ENCODE data around the gene NTRK1.

NTRK1 gene

GRCh38 chr1:156894711-156895454 is 34.2 kb downstream of the NTRK1 start:
- no peak overlapping the region for H3K4me3 ChIP-seq (ENCODE audit: insufficient read depth, low read depth, low read length, poor library complexity, severe bottlenecking)

GRCh38 chr1:156895455-156895812 is 34.8 kb downstream of the NTRK1 start:
- Histone ChIP-seq H3K27me3 (replicated peaks; ENCODE audit: control insufficient read depth, insufficient read depth, low read length, poor library complexity, severe bottlenecking) (peaks cover 26% of the 10 kb centered on the region), H3K4me3 (ENCODE audit: insufficient read depth, low read depth, low read length, poor library complexity, severe bottlenecking) (no peak overlapping the region), H3K27ac (ENCODE audit: insufficient read depth, low read length, poor library complexity, severe bottlenecking) (no peak overlapping the region)

More at GRCh38 chr1:156894711-156895454, 34.2 kb downstream of the NTRK1 start:
- H3K4me1 ChIP-seq (ENCODE audit: control insufficient read depth, insufficient read depth, low read length, poor library complexity, severe bottlenecking) = peaks cover 17% of the 10 kb centered on the region
- H3K36me3 ChIP-seq (ENCODE audit: control insufficient read depth, insufficient read depth, low read length) = no peaks in the 10 kb centered on the region
- H3K27me3 ChIP-seq (replicated peaks; ENCODE audit: control insufficient read depth, insufficient read depth, low read length, poor library complexity, severe bottlenecking) = peaks cover 26% of the 10 kb centered on the region
- no peaks in the 10 kb centered on the region for H3K9me3 ChIP-seq (ENCODE audit: control insufficient read depth, low read length)
- DNase-seq = no peak
- no peak overlapping the region for H3K27ac ChIP-seq (ENCODE audit: insufficient read depth, low read length, poor library complexity, severe bottlenecking)

GRCh38 chr1:156895927-156896326 is 35.3 kb downstream of the NTRK1 start:
- H3K9me3 ChIP-seq (ENCODE audit: control insufficient read depth, low read length) = no peaks in the 10 kb centered on the region
- H3K27ac ChIP-seq (ENCODE audit: insufficient read depth, low read length, poor library complexity, severe bottlenecking) = no peak overlapping the region
- peaks cover 26% of the 10 kb centered on the region for H3K27me3 ChIP-seq (replicated peaks; ENCODE audit: control insufficient read depth, insufficient read depth, low read length, poor library complexity, severe bottlenecking)
- H3K36me3 ChIP-seq (ENCODE audit: control insufficient read depth, insufficient read depth, low read length) = no peaks in the 10 kb centered on the region
- H3K4me1 ChIP-seq (ENCODE audit: control insufficient read depth, insufficient read depth, low read length, poor library complexity, severe bottlenecking) = peaks cover 17% of the 10 kb centered on the region
- DNase-seq = no peak
- H3K4me3 ChIP-seq (ENCODE audit: insufficient read depth, low read depth, low read length, poor library complexity, severe bottlenecking) = no peak overlapping the region

More at GRCh38 chr1:156895455-156895812, 34.8 kb downstream of the NTRK1 start:
- Histone ChIP-seq H3K9me3 (ENCODE audit: control insufficient read depth, low read length) (no peaks in the 10 kb centered on the region), H3K36me3 (ENCODE audit: control insufficient read depth, insufficient read depth, low read length) (no peaks in the 10 kb centered on the region), H3K4me1 (ENCODE audit: control insufficient read depth, insufficient read depth, low read length, poor library complexity, severe bottlenecking) (peaks cover 17% of the 10 kb centered on the region)
- DNase-seq = no peak

GRCh38 chr1:156896490-156897033 is 35.9 kb downstream of the NTRK1 start:
- Histone ChIP-seq H3K4me1 (ENCODE audit: control insufficient read depth, insufficient read depth, low read length, poor library complexity, severe bottlenecking) (peaks cover 17% of the 10 kb centered on the region), H3K27me3 (replicated peaks; ENCODE audit: control insufficient read depth, insufficient read depth, low read length, poor library complexity, severe bottlenecking) (peaks cover 26% of the 10 kb centered on the region), H3K36me3 (ENCODE audit: control insufficient read depth, insufficient read depth, low read length) (no peaks in the 10 kb centered on the region), H3K27ac (ENCODE audit: insufficient read depth, low read length, poor library complexity, severe bottlenecking) (no peak overlapping the region), H3K9me3 (ENCODE audit: control insufficient read depth, low read length) (no peaks in the 10 kb centered on the region), H3K4me3 (ENCODE audit: insufficient read depth, low read depth, low read length, poor library complexity, severe bottlenecking) (no peak overlapping the region)
- no peak for DNase-seq

GRCh38 chr1:156897078-156897825 is 36.6 kb downstream of the NTRK1 start:
- H3K27ac ChIP-seq (ENCODE audit: insufficient read depth, low read length, poor library complexity, severe bottlenecking) = no peak overlapping the region
- H3K9me3 ChIP-seq (ENCODE audit: control insufficient read depth, low read length) = no peaks in the 10 kb centered on the region
- no peaks in the 10 kb centered on the region for H3K36me3 ChIP-seq (ENCODE audit: control insufficient read depth, insufficient read depth, low read length)
- peaks cover 26% of the 10 kb centered on the region for H3K27me3 ChIP-seq (replicated peaks; ENCODE audit: control insufficient read depth, insufficient read depth, low read length, poor library complexity, severe bottlenecking)
- H3K4me3 ChIP-seq (ENCODE audit: insufficient read depth, low read depth, low read length, poor library complexity, severe bottlenecking) = no peak overlapping the region
- no peak for DNase-seq
- peaks cover 14% of the 10 kb centered on the region for H3K4me1 ChIP-seq (ENCODE audit: control insufficient read depth, insufficient read depth, low read length, poor library complexity, severe bottlenecking)

- Histone ChIP-seq H3K27ac (ENCODE audit: insufficient read depth, low read length, poor library complexity, severe bottlenecking) (no peak overlapping the region), H3K4me1 (ENCODE audit: control insufficient read depth, insufficient read depth, low read length, poor library complexity, severe bottlenecking) (peaks cover 6% of the 10 kb centered on the region), H3K9me3 (ENCODE audit: control insufficient read depth, low read length) (no peaks in the 10 kb centered on the region), H3K27me3 (replicated peaks; ENCODE audit: control insufficient read depth, insufficient read depth, low read length, poor library complexity, severe bottlenecking) (peaks cover 20% of the 10 kb centered on the region), H3K36me3 (ENCODE audit: control insufficient read depth, insufficient read depth, low read length) (no peaks in the 10 kb centered on the region), H3K4me3 (ENCODE audit: insufficient read depth, low read depth, low read length, poor library complexity, severe bottlenecking) (no peak overlapping the region)
- no peak for DNase-seq
Measured at GRCh38 chr1:156898161-156898566, 37.5 kb downstream of the NTRK1 start.

GRCh38 chr1:156898971-156899664 is 38.5 kb downstream of the NTRK1 start:
- H3K4me1 ChIP-seq (ENCODE audit: control insufficient read depth, insufficient read depth, low read length, poor library complexity, severe bottlenecking) = no peaks in the 10 kb centered on the region
- no peak overlapping the region for H3K27ac ChIP-seq (ENCODE audit: insufficient read depth, low read length, poor library complexity, severe bottlenecking)
- no peaks in the 10 kb centered on the region for H3K36me3 ChIP-seq (ENCODE audit: control insufficient read depth, insufficient read depth, low read length)
- DNase-seq = no peak
- peaks cover 10% of the 10 kb centered on the region for H3K27me3 ChIP-seq (replicated peaks; ENCODE audit: control insufficient read depth, insufficient read depth, low read length, poor library complexity, severe bottlenecking)
- H3K9me3 ChIP-seq (ENCODE audit: control insufficient read depth, low read length) = no peaks in the 10 kb centered on the region
- no peak overlapping the region for H3K4me3 ChIP-seq (ENCODE audit: insufficient read depth, low read depth, low read length, poor library complexity, severe bottlenecking)

GRCh38 chr1:156899956-156900718 is 39.5 kb downstream of the NTRK1 start:
- H3K27me3 ChIP-seq (replicated peaks; ENCODE audit: control insufficient read depth, insufficient read depth, low read length, poor library complexity, severe bottlenecking) = peaks cover 4% of the 10 kb centered on the region
- no peak for DNase-seq
- no peak overlapping the region for H3K27ac ChIP-seq (ENCODE audit: insufficient read depth, low read length, poor library complexity, severe bottlenecking)
- H3K4me3 ChIP-seq (ENCODE audit: insufficient read depth, low read depth, low read length, poor library complexity, severe bottlenecking) = no peak overlapping the region
- H3K4me1 ChIP-seq (ENCODE audit: control insufficient read depth, insufficient read depth, low read length, poor library complexity, severe bottlenecking) = no peaks in the 10 kb centered on the region
- H3K9me3 ChIP-seq (ENCODE audit: control insufficient read depth, low read length) = no peaks in the 10 kb centered on the region
- no peaks in the 10 kb centered on the region for H3K36me3 ChIP-seq (ENCODE audit: control insufficient read depth, insufficient read depth, low read length)

- no peak overlapping the region for H3K27ac ChIP-seq (ENCODE audit: insufficient read depth, low read length, poor library complexity, severe bottlenecking)
- H3K4me1 ChIP-seq (ENCODE audit: control insufficient read depth, insufficient read depth, low read length, poor library complexity, severe bottlenecking) = no peaks in the 10 kb centered on the region
Measured at GRCh38 chr1:156900896-156901589, 40.4 kb downstream of the NTRK1 start.

More at GRCh38 chr1:156900896-156901589, 40.4 kb downstream of the NTRK1 start:
- Histone ChIP-seq H3K27me3 (replicated peaks; ENCODE audit: control insufficient read depth, insufficient read depth, low read length, poor library complexity, severe bottlenecking) (peaks cover 4% of the 10 kb centered on the region), H3K4me3 (ENCODE audit: insufficient read depth, low read depth, low read length, poor library complexity, severe bottlenecking) (no peak overlapping the region), H3K9me3 (ENCODE audit: control insufficient read depth, low read length) (no peaks in the 10 kb centered on the region), H3K36me3 (ENCODE audit: control insufficient read depth, insufficient read depth, low read length) (no peaks in the 10 kb centered on the region)
- DNase-seq = no peak
